T-helper 2 cell treated with Interferon-gamma antibody and Interleukin-4, amounts not matched to agents 100 ng/mL and 5 ng/mL, for 36 hours (primary cell): ENCODE measurements around the gene ARID1B. TPM values are rescaled to one million over a fixed set of nuclear protein-coding genes. Genes with fewer than 3 reads are reported as not detected.

Experiments used
- intact Hi-C: fragments of 100-400 bp; cut with micrococcal nuclease; formaldehyde crosslinking; loops from one replicate; pipeline ENCODE4 v1.15.1; 2023
- total RNA-seq: library from RNA; stranded (reverse); gene quantifications from 2 replicates; pipeline ENCODE4 v1.2.3, GENCODE V29; 2022

Gene ARID1B
- total RNA-seq, 1 donor from 2014 or later: 82.5 TPM

- intact Hi-C loops: no loop called here
Observed at GRCh38 chr6:157063176-157063905, 286.2 kb downstream of the ARID1B start.

GRCh38 chr6:157063923-157064322 is 286.7 kb downstream of the ARID1B start:
- intact Hi-C loops: no loop called here

- intact Hi-C loops: no loop called here
Observed at GRCh38 chr6:157064502-157064901, 287.3 kb downstream of the ARID1B start.

DNA sequence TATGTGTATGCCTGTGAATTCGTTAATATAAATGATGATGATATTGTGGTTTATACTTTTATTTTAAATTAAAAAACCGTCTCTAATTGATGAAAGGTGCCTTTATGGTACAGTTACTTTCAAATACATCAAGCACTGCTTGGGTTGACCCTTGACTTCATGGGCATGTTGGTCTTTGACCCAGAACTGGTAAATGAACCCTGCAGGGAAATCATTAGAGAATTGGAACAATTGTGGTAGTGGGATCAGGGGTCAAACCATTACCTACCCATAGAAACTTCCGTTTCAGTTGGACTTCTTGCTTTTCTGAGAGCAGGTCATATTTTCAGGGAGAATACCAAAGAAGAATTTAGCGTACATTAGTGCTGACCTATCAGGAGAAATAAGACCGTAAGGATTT is 288.2 kb downstream of the ARID1B start:
- intact Hi-C loops: no loop called here

GRCh38 chr6:157066781-157067491 is 289.8 kb downstream of the ARID1B start:
- intact Hi-C loops: no loop called here

GRCh38 chr6:157067507-157067906 is 290.3 kb downstream of the ARID1B start:
- intact Hi-C loops: no loop called here

DNA sequence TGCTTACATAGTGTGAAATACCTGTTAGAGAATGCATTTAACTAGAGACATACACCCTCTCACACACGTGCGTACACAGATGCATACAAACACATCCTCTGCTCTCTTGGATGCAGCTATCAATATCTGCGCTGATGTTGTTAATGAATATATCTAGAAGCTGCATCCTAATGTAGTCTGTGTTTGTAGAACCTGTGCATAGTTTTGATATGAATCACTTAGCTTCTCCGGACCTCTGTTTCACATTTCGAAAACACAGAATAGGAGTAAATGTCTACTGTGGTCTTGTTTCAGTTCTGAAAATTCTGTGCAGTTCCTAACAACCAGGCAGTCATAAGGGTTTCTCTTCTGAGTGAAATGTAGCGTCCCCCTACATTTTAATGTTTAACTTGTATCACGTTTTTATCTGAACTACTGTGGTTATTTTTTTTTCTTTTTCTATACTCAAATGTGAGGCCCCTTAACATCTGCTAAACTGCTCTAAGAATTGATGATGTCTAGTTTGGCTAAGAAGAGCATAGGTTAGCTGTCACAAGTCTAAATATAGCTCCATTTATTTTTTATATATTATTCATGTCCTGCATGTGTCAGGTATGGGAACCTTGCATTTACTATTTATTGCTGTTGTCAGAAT is 291.6 kb downstream of the ARID1B start:
- intact Hi-C loops: loop anchor here (1.0 to 2.0 kb wide), 2 partner anchors 13 to 32 kb away; no protein-coding TSS in a partner anchor

- intact Hi-C loops: loop anchor here (2.0 kb wide), 1 partner anchor 31 kb away; no protein-coding TSS in a partner anchor
Observed at GRCh38 chr6:157069585-157069984, 292.4 kb downstream of the ARID1B start.

- intact Hi-C loops: no loop called here
Observed at GRCh38 chr6:157070403-157071107, 293.4 kb downstream of the ARID1B start.

- intact Hi-C loops: no loop called here
Observed at GRCh38 chr6:157072128-157072527, 294.9 kb downstream of the ARID1B start.

GRCh38 chr6:157073596-157073995 is 296.4 kb downstream of the ARID1B start:
- intact Hi-C loops: no loop called here

GRCh38 chr6:157074969-157075368 is 297.8 kb downstream of the ARID1B start:
- intact Hi-C loops: loop anchor here (2.0 kb wide), 1 partner anchor 18 kb away; no protein-coding TSS in a partner anchor

DNA sequence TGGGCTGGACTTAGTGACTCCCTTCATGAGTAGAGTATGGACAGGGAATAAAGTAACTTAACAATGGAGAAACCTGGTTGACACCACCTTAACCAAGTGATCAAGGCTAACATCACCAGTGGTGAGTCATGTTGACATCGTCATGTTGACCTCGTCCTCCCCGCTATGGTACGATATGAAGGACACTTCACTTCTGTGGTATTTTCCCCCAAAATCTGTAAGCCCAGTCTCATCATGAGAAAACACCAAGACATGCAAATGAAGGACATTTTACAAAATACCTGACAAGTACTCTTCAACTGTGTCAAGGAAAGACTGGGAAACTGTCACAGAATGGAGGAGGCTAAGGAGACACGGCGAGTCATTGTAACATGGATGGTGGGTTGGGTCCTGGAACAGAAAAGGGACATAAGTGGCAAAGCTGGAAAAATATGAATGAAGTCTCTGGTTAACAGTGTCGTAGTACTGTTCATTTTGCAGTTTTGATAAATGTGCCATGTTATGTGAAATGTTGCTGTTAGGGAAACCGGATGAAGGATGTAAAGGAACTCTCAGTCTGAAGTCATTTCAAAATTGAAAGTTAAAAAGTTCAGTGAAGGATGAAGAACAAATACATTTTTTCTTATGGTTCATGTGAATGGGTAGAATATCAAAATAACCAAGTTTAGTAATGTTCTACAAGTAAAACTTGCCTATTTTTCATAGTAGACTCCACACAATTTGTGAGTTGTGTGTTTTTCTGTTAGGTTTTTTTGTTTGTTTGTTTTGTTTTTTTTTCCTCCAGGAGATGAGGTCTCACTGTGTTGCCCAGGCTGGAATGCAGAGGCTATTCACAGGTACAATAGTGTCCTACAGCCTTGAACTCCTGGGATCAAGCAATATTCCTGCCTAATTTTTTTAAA is 298.6 kb downstream of the ARID1B start:
- intact Hi-C loops: loop anchor here (2.0 kb wide), 2 partner anchors 19 to 25 kb away; no protein-coding TSS in a partner anchor

DNA sequence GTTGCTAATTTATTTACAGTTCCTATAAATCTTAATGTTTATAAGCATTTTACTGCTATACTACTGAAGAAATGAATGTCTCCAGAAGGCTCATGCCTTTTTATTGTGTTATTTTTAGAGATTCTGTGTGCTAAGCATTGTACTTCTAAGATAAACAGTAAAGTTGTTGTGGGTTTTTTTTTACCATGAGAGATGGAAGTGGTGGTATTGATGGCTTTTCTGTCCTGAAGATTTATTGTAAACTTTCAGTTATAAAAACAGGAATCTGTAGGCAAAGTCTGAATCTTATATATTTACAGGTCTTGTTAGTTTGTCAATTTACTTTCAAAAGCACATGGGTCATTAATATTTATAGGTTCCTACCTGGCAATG is 299.3 kb downstream of the ARID1B start:
- intact Hi-C loops: loop anchor here (2.0 kb wide), 1 partner anchor 24 kb away; no protein-coding TSS in a partner anchor

DNA sequence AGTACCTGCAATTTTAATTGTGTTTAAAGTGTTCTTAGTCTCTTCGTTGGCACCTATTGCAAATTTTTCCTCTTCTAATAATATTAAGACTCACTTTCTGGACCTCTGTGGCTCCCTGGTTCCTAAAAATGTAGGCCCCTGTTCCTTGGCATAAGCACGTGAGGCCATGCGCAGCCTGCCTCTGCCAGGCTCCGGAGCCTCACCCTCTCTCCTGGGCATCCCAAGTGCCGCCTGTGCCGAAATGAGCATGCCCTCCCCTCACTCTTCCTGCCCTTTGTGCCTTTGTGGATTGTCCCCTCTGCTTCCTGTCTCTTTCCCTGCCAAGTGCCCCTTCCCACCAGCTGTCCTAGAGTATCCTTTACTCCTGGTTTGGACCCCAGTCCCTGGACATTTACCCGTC is 300.1 kb downstream of the ARID1B start:
- intact Hi-C loops: loop anchor here (2.0 kb wide), 1 partner anchor 24 kb away; no protein-coding TSS in a partner anchor

GRCh38 chr6:157078326-157078725 is 301.1 kb downstream of the ARID1B start:
- intact Hi-C loops: no loop called here

GRCh38 chr6:157079277-157079676 is 302.1 kb downstream of the ARID1B start:
- intact Hi-C loops: no loop called here

DNA sequence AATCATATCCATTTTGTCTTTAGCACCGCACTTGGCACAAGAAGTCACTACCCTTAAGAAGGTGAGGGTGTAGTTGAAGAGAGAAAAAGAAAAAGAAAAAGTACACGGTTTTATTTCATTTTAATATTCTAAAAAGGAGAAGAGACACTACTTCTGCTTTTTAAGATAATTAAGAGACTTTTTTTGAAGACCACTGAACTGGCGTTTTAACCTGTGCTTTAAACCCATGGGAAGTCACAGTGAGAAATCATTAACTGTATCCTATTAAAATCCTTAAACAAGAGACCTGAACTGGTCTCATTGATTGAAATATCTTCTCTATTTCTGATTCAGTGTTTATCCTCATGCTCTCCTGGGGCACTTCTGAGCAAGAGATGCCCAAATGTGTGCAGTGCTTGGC is 302.6 kb downstream of the ARID1B start:
- intact Hi-C loops: no loop called here

- intact Hi-C loops: no loop called here
Observed at GRCh38 chr6:157080986-157081391, 303.8 kb downstream of the ARID1B start.

GRCh38 chr6:157083343-157083742 is 306.2 kb downstream of the ARID1B start:
- intact Hi-C loops: no loop called here
